ENCODE results near the gene JSRP1. TPM values are rescaled to one million over a fixed set of nuclear protein-coding genes. Genes with fewer than 3 reads are reported as not detected.
A peak's percentile ranks its signal among the peaks of the same experiment; 100 is the strongest.

Gene JSRP1
- total RNA-seq, 1 donor: 0.27 TPM

DNA sequence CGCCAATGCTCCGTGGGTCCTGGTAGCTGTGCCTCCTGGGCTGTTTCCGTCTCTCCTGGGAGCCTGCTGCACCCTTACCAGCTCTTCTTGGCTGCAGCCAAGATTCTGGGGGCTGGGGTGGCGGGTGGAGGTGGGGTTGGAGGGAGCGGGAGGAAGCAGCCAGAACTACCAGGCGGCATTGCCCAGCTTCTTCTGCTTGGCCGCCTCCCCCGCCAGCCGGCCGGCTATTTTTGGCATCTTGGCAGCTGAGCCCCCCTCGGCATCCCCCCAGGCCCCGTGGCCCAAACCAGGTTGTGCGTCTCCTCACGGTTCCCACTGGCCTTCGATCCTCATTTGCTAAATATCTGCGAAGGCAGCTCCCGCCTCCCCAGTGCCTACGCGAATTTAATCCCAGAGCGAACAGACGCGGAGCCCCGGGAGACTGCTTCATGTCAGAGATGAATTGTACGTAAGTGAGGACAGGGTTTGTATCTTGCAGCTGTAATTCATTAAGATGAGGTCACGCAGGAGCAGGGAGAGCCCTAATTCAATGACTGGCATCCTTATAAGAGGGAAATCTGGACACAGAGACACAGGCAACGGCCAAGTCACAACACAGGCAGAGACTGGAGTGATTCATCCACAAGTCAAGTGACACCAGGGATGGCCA, 38.6 kb upstream of the JSRP1 start:
- TF ChIP-seq, protein P1, sequence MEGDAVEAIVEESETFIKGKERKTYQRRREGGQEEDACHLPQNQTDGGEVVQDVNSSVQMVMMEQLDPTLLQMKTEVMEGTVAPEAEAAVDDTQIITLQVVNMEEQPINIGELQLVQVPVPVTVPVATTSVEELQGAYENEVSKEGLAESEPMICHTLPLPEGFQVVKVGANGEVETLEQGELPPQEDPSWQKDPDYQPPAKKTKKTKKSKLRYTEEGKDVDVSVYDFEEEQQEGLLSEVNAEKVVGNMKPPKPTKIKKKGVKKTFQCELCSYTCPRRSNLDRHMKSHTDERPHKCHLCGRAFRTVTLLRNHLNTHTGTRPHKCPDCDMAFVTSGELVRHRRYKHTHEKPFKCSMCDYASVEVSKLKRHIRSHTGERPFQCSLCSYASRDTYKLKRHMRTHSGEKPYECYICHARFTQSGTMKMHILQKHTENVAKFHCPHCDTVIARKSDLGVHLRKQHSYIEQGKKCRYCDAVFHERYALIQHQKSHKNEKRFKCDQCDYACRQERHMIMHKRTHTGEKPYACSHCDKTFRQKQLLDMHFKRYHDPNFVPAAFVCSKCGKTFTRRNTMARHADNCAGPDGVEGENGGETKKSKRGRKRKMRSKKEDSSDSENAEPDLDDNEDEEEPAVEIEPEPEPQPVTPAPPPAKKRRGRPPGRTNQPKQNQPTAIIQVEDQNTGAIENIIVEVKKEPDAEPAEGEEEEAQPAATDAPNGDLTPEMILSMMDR (IDR thresholded peaks at IDR 0.05; ENCODE audit: insufficient read depth, low read length): no peak
- DNase-seq (ENCODE audit: low read depth): peak; percentile 85
- H3K4me3 ChIP-seq (ENCODE audit: low read depth, low read length): no peak overlapping the region

DNA sequence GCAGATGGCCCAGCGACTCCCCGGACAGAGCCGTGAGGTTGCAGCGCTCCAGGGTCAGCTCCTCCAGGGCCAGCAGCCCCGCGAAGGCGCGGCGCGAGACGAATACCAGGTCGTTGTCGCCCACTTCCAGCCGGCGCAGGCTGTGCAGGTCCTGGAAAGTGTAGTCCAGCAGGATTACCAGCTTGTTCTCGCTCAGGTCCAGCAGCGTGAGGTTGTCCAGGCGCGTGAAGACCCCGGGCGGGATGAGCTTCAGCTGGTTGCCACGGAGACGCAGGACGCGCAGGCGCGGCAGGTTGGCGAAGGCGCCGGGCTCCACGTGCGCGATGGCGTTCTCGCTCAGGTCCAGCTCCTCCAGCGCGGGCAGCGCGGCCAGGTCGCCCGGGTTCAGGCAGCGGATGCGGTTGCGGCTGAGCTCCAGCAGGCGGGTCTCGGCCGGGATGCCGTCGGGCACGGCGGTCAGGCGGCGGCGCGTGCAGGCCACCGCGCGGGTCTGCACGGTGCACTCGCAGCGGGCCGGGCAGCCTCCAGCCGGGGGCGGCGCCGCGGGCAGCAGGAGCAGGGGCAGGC, 35.1 kb upstream of the JSRP1 start:
- DNase-seq (ENCODE audit: low read depth): no peak
- H3K4me3 ChIP-seq (ENCODE audit: low read depth, low read length): no peak overlapping the region
- TF ChIP-seq, protein P1 (IDR thresholded peaks at IDR 0.05; ENCODE audit: insufficient read depth, low read length): no peak

DNA sequence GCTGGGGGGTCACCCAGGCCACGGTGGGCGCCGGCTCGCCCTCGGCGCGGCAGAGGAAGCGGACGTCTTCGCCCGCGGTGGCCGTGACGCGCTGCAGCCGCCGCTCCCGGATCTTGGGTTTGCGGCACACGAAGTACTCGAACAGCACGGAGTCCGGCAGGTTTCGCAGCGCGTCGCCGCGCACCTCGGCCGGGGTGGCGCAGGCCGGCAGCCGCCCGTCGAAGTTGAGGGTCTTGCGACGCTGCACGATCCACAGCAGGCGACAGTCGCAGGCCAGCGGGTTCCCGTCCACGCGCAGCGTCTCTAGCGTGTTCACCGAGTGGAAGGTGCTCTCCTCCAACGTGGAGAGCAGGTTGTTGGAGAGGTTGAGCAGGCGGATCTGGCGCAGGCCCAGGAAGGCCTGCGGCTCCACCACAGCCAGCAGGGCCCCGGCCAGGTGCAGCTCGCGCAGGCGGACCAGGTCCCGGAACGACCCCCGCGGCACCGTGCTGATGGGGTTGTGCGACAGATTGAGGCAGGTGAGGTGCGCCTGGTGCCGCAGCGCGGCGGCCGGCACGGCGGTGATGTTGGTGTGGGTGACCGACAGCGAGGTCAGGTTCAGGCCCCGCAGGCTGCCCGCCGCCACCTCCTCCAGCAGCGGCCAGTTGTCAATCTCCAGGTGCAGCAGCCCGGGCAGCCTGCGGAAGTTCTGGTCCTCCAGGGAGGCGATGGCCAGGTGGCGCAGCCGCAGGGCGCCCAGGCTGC, 34.4 kb upstream of the JSRP1 start:
- no peak for DNase-seq (ENCODE audit: low read depth)
- TF ChIP-seq, protein P1 (IDR thresholded peaks at IDR 0.05; ENCODE audit: insufficient read depth, low read length): no peak

DNA sequence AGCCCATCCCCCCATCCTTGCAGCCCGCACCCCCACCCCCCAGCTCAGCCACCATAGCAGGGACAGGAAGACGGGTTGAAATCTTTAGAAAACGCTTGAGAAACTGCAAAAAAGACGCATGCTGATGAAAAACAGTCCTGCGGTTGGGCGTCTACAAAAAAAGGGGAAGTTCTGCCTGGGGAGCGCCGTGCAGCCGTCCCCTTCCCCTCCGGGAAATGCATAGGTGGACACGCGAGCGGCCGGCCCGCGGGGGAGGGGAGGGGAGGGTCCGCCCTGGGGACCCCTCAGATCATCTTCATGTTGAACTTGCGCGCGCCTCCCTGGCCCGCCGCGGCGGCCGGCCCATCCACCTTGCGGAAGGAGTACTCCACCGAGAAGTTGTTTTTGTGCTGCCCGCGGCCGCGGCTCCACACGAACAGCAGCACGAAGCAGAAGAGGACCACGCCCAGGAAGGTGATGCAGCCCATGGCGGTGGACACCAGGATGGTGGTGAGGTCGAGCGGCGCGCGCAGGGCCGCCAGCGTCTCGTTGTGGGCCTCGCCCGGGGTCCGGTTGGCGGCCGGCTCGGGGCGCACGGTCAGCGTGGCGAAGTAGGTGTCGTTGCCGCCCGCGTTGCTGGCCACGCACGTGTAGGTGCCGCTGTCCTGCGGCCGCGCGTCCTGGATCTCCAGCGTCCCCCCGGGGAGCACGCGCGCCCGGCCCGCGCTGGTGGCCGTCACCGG, 33.7 kb upstream of the JSRP1 start:
- TF ChIP-seq, protein P1 (IDR thresholded peaks at IDR 0.05; ENCODE audit: insufficient read depth, low read length): no peak
- DNase-seq (ENCODE audit: low read depth): no peak
- peak overlapping the region; percentile 44 for H3K4me3 ChIP-seq (ENCODE audit: low read depth, low read length)

More for the DNA sequence above, 34.4 kb upstream of the JSRP1 start:
- H3K4me3 ChIP-seq (ENCODE audit: low read depth, low read length): no peak overlapping the region

DNA sequence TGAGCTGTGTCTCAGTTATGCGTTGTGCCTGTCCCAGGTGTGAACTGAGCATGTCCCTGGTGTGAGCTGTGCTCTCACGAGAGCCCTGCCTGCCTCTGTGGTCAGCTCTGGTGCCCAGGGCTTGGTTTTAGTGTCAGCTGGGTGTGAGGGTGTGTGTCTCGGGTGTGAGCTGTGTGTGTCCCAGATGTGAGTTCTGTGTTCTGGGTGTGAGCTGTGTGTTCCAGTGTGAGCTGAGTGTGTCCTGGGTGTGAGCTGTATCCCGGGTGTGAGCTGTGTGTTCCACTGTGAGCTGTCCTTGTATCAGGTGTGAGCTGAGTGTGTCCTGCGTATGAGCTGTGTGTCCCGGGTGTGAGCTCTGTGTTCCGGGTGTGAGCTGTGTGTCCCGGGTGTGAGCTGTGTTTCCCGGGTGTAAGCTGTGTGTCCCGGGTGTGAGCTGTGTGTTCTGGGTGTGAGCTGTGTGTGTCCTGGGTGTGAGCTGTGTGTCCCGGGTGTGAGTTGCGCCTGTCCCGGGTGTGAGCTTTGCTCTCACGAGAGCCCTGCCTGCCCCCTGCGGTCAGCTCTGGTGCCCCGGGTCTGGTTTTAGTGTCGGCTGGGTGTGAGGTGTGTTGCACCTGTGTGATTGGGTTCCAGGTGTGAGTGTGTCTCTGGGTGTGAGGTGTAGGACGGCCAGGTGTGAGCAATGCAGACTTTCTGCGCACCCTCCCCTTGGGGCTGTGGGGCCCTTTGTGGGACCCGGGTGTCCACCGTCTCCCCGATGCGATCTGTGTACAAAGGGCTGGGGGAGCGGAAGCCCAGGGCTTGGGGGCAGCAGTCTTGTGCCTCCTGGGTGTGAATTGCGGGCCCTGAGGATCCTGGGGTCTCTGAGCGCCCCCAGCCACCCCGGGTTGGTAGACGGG, 32.8 kb upstream of the JSRP1 start:
- H3K4me3 ChIP-seq (ENCODE audit: low read depth, low read length): no peak overlapping the region
- no peak for DNase-seq (ENCODE audit: low read depth)
- TF ChIP-seq, protein P1 (IDR thresholded peaks at IDR 0.05; ENCODE audit: insufficient read depth, low read length): no peak

DNA sequence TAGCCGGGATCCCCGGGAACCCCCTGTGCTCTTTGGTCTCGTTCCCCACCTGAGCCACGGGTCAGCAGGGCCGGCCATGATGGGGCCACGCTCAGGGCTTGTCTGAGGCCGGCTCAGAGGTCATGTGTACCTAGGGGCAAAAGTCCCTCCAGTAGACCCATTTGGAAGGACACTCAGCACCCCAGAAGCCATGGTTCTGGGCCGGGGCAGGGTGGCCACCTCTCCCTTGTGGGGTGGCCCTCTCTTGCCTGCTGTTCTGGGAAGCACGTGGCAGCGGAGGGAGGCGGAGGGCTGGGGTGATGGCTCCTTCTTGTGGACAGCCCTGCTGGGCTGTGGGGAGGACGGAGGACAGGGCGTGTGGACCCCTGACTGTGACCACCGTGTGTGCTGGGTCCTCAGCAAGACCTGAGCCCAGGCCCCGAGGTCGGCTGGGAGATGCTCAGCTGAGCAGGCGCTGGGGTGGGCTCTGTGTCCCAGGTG, 32.2 kb upstream of the JSRP1 start:
- no peak overlapping the region for H3K4me3 ChIP-seq (ENCODE audit: low read depth, low read length)
- TF ChIP-seq, protein P1 (IDR thresholded peaks at IDR 0.05; ENCODE audit: insufficient read depth, low read length): no peak
- DNase-seq (ENCODE audit: low read depth): no peak
